Ascending aorta (tissue), 2 donors: ENCODE data around the gene TLR7. TPM values are rescaled to one million over a fixed set of nuclear protein-coding genes. Genes with fewer than 3 reads are reported as not detected.

Source experiments
- DNase-seq, 2 donors: peaks; one replicate each; pipeline ENCODE4 v3.0.0-alpha.2; 2019; ENCODE audit warnings: low spot score in 2 of 2
- H3K27ac ChIP-seq, 2 donors: fragments of 200-600 bp; sonication (generic); one replicate each; pipeline ENCODE4 v1.5.1; 2016 to 2017; ENCODE audit warnings: mild to moderate bottlenecking in 1 of 2
- H3K27me3 ChIP-seq: fragments of 200-600 bp; sonication (generic); one replicate; pipeline ENCODE4 v1.5.1; 2017
- H3K36me3 ChIP-seq, 2 donors: fragments of 200-600 bp; sonication (generic); one replicate each; pipeline ENCODE4 v1.5.1; 2016
- H3K4me1 ChIP-seq, 2 donors: fragments of 200-600 bp; sonication (generic); one replicate each; pipeline ENCODE4 v1.5.1; 2016 to 2017; ENCODE audit warnings: mild to moderate bottlenecking in 1 of 2
- H3K4me3 ChIP-seq, 2 donors: fragments of 200-600 bp; sonication (generic); one replicate each; pipeline ENCODE4 v1.5.1; 2016 to 2017; ENCODE audit warnings: mild to moderate bottlenecking in 1 of 2
- H3K9me3 ChIP-seq, 2 donors: fragments of 200-600 bp; sonication (generic); one replicate each; pipeline ENCODE4 v1.5.1; 2016
- CTCF ChIP-seq, 3 experiments: fragments of 200-600 bp in 2 of 3; fragments of 450-650 bp in 1 of 3; sonication (generic) in 2 of 3; IDR thresholded peaks; one replicate each; pipeline ENCODE4 v1.5.1; 2016 to 2019; ENCODE audit warnings: antibody characterized with exemption in 3 of 3, mild to moderate bottlenecking in 1 of 3, moderate library complexity in 1 of 3
- intact Hi-C: fragments of 100-400 bp; cut with DNase I; formaldehyde crosslinking; loops from one replicate; pipeline ENCODE4 v1.15.1; 2023
- total RNA-seq: library from RNA; depleted of rRNA; stranded (reverse); fragments of >200 nt; gene quantifications from one replicate; pipeline ENCODE4 v1.1.0, GENCODE V29; 2016

The TLR7 gene
- total RNA-seq, 1 donor from 2014 or later = not detected

GRCh38 chrX:12867685-12868084 lies 813 bp downstream of the TLR7 start:
- no peak for TF ChIP-seq CTCF (IDR thresholded peaks at IDR 0.05)
- intact Hi-C loops = no loop called here
- Histone ChIP-seq H3K27ac (no peak overlapping the region), H3K9me3 (no peaks in the 10 kb centered on the region), H3K27me3 (no peaks in the 10 kb centered on the region), H3K36me3 (no peaks in the 10 kb centered on the region), H3K4me1 (no peaks in the 10 kb centered on the region), H3K4me3 (no peak overlapping the region)
- no peak for DNase-seq

- no peak for DNase-seq
- Histone ChIP-seq H3K4me3 (no peak overlapping the region), H3K9me3 (no peaks in the 10 kb centered on the region), H3K36me3 (no peaks in the 10 kb centered on the region), H3K27ac (no peak overlapping the region), H3K4me1 (no peaks in the 10 kb centered on the region), H3K27me3 (no peaks in the 10 kb centered on the region)
- intact Hi-C loops = no loop called here
- TF ChIP-seq CTCF (IDR thresholded peaks at IDR 0.05) = no peak
Observed at GRCh38 chrX:12868747-12869146, 1.9 kb downstream of the TLR7 start.

- no peak for DNase-seq
- no peaks in the 10 kb centered on the region for H3K4me1 ChIP-seq
- H3K9me3 ChIP-seq = no peaks in the 10 kb centered on the region
- intact Hi-C loops = no loop called here
- H3K27ac ChIP-seq = no peak overlapping the region
- H3K4me3 ChIP-seq = no peak overlapping the region
- TF ChIP-seq CTCF (IDR thresholded peaks at IDR 0.05) = no peak
- H3K36me3 ChIP-seq = no peaks in the 10 kb centered on the region
- no peaks in the 10 kb centered on the region for H3K27me3 ChIP-seq
Observed at GRCh38 chrX:12871257-12871656, 4.4 kb downstream of the TLR7 start.

GRCh38 chrX:12872741-12873140 lies 5.9 kb downstream of the TLR7 start:
- H3K9me3 ChIP-seq = no peaks in the 10 kb centered on the region
- H3K27ac ChIP-seq = no peak overlapping the region
- no peaks in the 10 kb centered on the region for H3K4me1 ChIP-seq
- intact Hi-C loops = no loop called here
- H3K27me3 ChIP-seq = no peaks in the 10 kb centered on the region
- H3K36me3 ChIP-seq = no peaks in the 10 kb centered on the region
- DNase-seq = no peak
- no peak overlapping the region for H3K4me3 ChIP-seq
- no peak for TF ChIP-seq CTCF (IDR thresholded peaks at IDR 0.05)

GRCh38 chrX:12874581-12874980 lies 7.7 kb downstream of the TLR7 start:
- no peaks in the 10 kb centered on the region for H3K27me3 ChIP-seq
- no peak for TF ChIP-seq CTCF (IDR thresholded peaks at IDR 0.05)
- H3K36me3 ChIP-seq = no peaks in the 10 kb centered on the region
- no peaks in the 10 kb centered on the region for H3K9me3 ChIP-seq
- H3K4me3 ChIP-seq = no peak overlapping the region
- intact Hi-C loops = no loop called here
- no peak overlapping the region for H3K27ac ChIP-seq
- DNase-seq = no peak
- no peaks in the 10 kb centered on the region for H3K4me1 ChIP-seq

GRCh38 chrX:12877386-12877785 lies 10.5 kb downstream of the TLR7 start:
- Histone ChIP-seq H3K36me3 (no peaks in the 10 kb centered on the region), H3K4me3 (no peak overlapping the region), H3K4me1 (no peaks in the 10 kb centered on the region), H3K27me3 (no peaks in the 10 kb centered on the region), H3K9me3 (no peaks in the 10 kb centered on the region), H3K27ac (no peak overlapping the region)
- intact Hi-C loops = no loop called here
- no peak for DNase-seq
- no peak for TF ChIP-seq CTCF (IDR thresholded peaks at IDR 0.05)
